ENCODE results near the gene AKR1C1.
"Not testable (repeated sequence)": the region's sequence is repeated elsewhere in the genome, so short reads cannot be mapped to it uniquely, and the experiment has no call there.

- not testable (repeated sequence) for TF ChIP-seq CTCF (IDR thresholded peaks at IDR 0.05; ENCODE audit: low read length); EZH2 (IDR thresholded peaks at IDR 0.05; ENCODE audit: borderline replicate concordance, low read length)
These were observed 907 bp upstream of the AKR1C1 start for GRCh38 chr10:4962308-4962707.

All from OCI-LY1 (cell line).